Stomach (tissue), 9 donors: ENCODE data around the gene ATP2B2. TPM values are rescaled to one million over a fixed set of nuclear protein-coding genes. Genes with fewer than 3 reads are reported as not detected.

Experiments
- DNase-seq, 2 donors: peaks; one replicate each; pipeline versions ENCODE4 v3.0.0 to v3.0.0-alpha.2; 2013 to 2019
- H3K27ac ChIP-seq, 5 donors: fragments of 200-600 bp in 4 of 5; sonication (generic) in 4 of 5; one replicate each; pipeline ENCODE4 v1.5.1; 2013 to 2019; ENCODE audit warnings: mild to moderate bottlenecking in 1 of 5, moderate library complexity in 1 of 5
- H3K27me3 ChIP-seq, 3 donors: fragments of 200-600 bp; sonication (generic); one replicate each; pipeline ENCODE4 v1.5.1; 2017 to 2019; ENCODE audit warnings: mixed run types in 1 of 3
- H3K36me3 ChIP-seq, 4 donors: fragments of 200-600 bp; sonication (generic); 1 replicate in 3 of 4; 2 replicates in 1 of 4; pipeline ENCODE4 v1.5.1; 2016 to 2019
- H3K4me1 ChIP-seq, 4 donors: fragments of 200-600 bp; sonication (generic); one replicate each; pipeline ENCODE4 v1.5.1; 2016 to 2019
- H3K4me3 ChIP-seq, 4 donors: fragments of 200-600 bp; sonication (generic) in 3 of 4; one replicate each; pipeline ENCODE4 v1.5.1; 2016 to 2019; ENCODE audit warnings: mild to moderate bottlenecking in 1 of 4
- H3K9me3 ChIP-seq, 4 donors: fragments of 200-600 bp; sonication (generic); one replicate each; pipeline ENCODE4 v1.5.1; 2016 to 2019
- CTCF ChIP-seq, 7 experiments: fragments of 450-650 bp in 4 of 7; fragments of 200-600 bp in 3 of 7; sonication (generic) in 3 of 7; IDR thresholded peaks; one replicate each; pipeline ENCODE4 v1.5.1; 2016 to 2019; ENCODE audit warnings: antibody characterized with exemption in 7 of 7, control low read depth in 2 of 7, mild to moderate bottlenecking in 1 of 7
- EP300 ChIP-seq: sonication (generic); formaldehyde crosslinking; IDR thresholded peaks from one replicate; pipeline ENCODE4 v1.6.1; 2017; ENCODE audit warnings: antibody characterized with exemption
- POLR2A ChIP-seq, 4 donors: fragments of 450-650 bp; IDR thresholded peaks; one replicate each; pipeline ENCODE4 v1.6.1; 2016; ENCODE audit warnings: antibody characterized with exemption in 4 of 4, control low read depth in 2 of 4, mild to moderate bottlenecking in 1 of 4, moderate library complexity in 1 of 4
- POLR2AphosphoS5 ChIP-seq, 3 donors: sonication (generic); formaldehyde crosslinking; IDR thresholded peaks; one replicate each; pipeline ENCODE4 v1.6.1; 2016; ENCODE audit warnings: antibody characterized with exemption in 3 of 3
- WGBS, 5 donors: extraction: QIAGEN DNeasy Blood & Tissue Kit in 3 of 5; methylation state at CpG; one replicate each; pipeline versions ENCODE4 v1.1.5 to v1.1.7; 2013 to 2018; 5-methylcytosine and 5-hydroxymethylcytosine counted together
- intact Hi-C: fragments of 100-400 bp; cut with DNase I; formaldehyde crosslinking; loops from one replicate; pipeline ENCODE4 v1.15.1; 2023; ENCODE audit warnings: low total_unique reads
- polyA plus RNA-seq, 3 donors: library from polyadenylated mRNA; stranded (reverse); fragments of 200-250 nt; gene quantifications; one replicate each; pipeline ENCODE4 v1.2.3, GENCODE V29; 2013
- total RNA-seq, 5 donors: library from RNA; depleted of rRNA; stranded (reverse); fragments of >200 nt; gene quantifications; one replicate each; pipeline versions ENCODE4 v1.1.0 to v1.2.3, GENCODE V29; 2014 to 2016
- donor health status: healthy with polysubstance abuse.
- donor health status: Bipolar disorder and iron deficiency.
- donor health status: healthy.

ATP2B2 gene
- total and polyA plus RNA-seq, 8 donors: 0.03 to 0.37 TPM; not detected in 6

DNA sequence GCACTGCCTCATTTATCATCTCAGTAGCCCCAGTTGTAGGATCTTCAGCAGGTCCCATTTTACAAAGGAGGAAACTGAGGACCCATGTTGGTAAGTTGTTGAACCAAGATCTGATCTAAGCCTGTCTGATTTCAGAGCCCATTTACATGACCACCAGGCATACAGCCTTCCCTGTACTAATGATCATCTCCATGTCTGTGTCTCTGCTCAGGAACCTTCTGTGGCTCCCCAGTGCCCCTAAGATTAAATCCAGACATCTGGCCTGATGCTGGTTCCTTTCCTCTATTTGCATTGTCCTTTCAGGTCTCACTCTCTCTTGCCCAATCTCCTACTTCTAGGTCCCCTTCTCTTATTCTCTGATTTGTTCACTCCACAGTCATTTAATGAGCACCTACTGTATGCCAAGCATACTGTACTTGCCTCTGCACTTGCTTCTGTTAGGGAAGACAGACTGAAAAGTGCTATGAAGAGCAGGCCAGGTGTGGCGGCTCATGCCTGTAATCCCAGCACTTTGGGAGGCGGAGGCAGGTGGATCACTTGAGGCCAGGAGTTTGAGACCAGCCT, 32.4 kb downstream of the ATP2B2 start:
- intact Hi-C loops: no loop called here
- no peak overlapping the region for H3K27ac ChIP-seq
- TF ChIP-seq CTCF (IDR thresholded peaks at IDR 0.05): no peak
- no peak for TF ChIP-seq EP300
- TF ChIP-seq POLR2A (IDR thresholded peaks at IDR 0.05): no peak
- TF ChIP-seq POLR2AphosphoS5 (IDR thresholded peaks at IDR 0.05): no peak
- no peak overlapping the region for H3K4me3 ChIP-seq
- peaks cover 0 to 8% (median 0%) of the 10 kb centered on the region in 4 donors for H3K4me1 ChIP-seq
- WGBS, 5 donors: 68 to 97% (median 90%) methylated on average over 2 of the region's 2 CpGs
- H3K9me3 ChIP-seq: no peaks in the 10 kb centered on the region
- H3K27me3 ChIP-seq: peaks cover 0 to 77% (median 33%) of the 10 kb centered on the region in 3 donors
- no peaks in the 10 kb centered on the region for H3K36me3 ChIP-seq
- DNase-seq: no peak

DNA sequence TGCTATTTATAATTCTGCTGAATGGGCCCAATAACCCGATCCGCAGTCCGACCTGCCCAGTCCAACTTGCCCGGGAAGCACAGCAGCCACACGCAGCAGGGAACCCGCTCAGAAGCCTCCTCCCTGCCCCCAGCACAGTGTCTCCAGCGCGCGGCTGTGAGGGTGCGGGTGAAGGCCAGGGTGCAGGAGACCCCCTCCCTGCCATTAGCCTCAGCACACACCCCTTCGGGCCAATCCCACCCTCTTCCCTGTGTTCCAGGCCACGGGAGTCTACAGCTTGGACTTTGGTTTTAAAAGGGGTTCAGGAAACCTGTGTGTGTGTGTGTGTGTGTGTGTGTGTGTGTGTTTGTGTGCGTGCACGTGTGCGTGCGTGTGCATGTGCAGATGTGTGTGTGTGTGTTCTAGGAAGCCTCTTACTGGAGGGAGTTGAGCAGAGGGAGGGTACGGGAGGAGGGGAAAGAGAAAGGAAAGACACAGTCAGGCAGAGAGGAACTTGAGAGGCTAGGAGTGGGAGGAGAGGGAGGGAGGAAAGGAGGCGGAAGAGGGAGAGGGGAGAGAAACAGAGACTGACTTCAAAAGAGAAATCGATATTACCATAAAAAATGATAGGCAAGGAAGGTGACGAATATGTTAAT, 34.2 kb downstream of the ATP2B2 start:
- DNase-seq: peak in 1 of 2 donors; percentile 47
- H3K4me3 ChIP-seq: no peak overlapping the region
- no peaks in the 10 kb centered on the region for H3K36me3 ChIP-seq
- intact Hi-C loops: no loop called here
- H3K27ac ChIP-seq: no peak overlapping the region
- H3K4me1 ChIP-seq: peaks cover 0 to 8% (median 0%) of the 10 kb centered on the region in 4 donors
- 11 to 15% (median 12%) methylated on average over 14 to 20 of the region's 20 CpGs for WGBS, 5 donors
- H3K9me3 ChIP-seq: no peaks in the 10 kb centered on the region
- peaks cover 0 to 86% (median 33%) of the 10 kb centered on the region in 3 donors for H3K27me3 ChIP-seq
- TF ChIP-seq EP300 (no peak), POLR2AphosphoS5 (IDR thresholded peaks at IDR 0.05) (no peak), POLR2A (IDR thresholded peaks at IDR 0.05) (no peak), CTCF (IDR thresholded peaks at IDR 0.05) (no peak)

DNA sequence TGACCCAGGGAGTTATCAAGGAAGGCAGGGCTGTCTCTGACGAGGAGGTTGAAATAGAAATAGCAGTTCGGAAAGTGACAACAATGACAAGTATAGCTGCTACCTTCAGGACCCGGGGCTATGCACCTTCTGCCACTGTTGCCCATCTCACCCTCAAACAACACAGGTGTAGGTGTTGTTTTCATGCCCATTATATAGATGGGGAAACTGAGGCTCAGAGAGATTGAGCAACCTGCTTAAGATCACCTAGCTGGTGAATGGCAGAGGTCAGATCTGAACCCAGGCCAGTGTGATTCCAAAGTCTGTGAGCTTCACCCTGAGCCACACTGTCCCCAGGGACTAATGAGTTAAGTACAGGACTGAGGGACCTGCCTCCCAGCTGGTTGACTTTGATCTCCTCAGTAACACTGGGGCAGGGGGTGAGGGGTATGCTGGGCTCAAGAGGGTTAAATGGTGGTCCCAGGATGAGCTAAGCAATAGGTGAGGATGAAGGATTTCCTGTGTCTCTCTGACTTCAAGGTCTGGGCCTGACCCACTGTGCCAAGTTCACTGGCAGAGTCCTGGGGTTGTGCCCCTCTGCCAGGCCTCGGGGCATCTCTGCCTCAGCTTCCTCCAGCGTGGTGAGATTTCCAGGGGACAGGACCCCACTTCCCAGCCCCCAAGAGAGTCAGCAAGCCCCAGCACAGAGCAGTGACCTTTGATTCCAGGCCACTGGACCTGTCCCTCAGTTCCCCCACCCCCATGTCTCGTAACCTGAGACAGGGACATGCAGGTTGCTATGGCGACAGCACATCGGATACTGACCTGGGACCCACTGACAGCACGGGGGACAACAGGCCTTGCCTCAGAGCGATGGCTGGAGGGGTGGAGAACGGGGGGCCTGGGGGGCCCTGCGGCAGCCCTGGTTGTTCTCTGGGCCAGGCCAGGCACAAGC, 35.0 kb downstream of the ATP2B2 start:
- 25 to 49% (median 33%) methylated on average over 6 to 12 of the region's 12 CpGs for WGBS, 5 donors
- no peak overlapping the region for H3K4me3 ChIP-seq

More for the DNA sequence above, 35.0 kb downstream of the ATP2B2 start:
- Histone ChIP-seq H3K36me3 (no peaks in the 10 kb centered on the region), H3K27ac (no peak overlapping the region), H3K4me1 (peaks cover 0 to 8% (median 0%) of the 10 kb centered on the region in 4 donors), H3K9me3 (no peaks in the 10 kb centered on the region), H3K27me3 (peaks cover 0 to 82% (median 33%) of the 10 kb centered on the region in 3 donors)
- intact Hi-C loops: no loop called here
- no peak for DNase-seq
- TF ChIP-seq POLR2AphosphoS5 (IDR thresholded peaks at IDR 0.05) (no peak), EP300 (no peak), POLR2A (IDR thresholded peaks at IDR 0.05) (no peak), CTCF (IDR thresholded peaks at IDR 0.05) (no peak)
